Vagina (tissue), 2 donors: ENCODE data around the gene SENP2. TPM values are rescaled to one million over a fixed set of nuclear protein-coding genes. Genes with fewer than 3 reads are reported as not detected.
"Not testable (repeated sequence)": the region's sequence is repeated elsewhere in the genome, so short reads cannot be mapped to it uniquely, and the experiment has no call there.

Source experiments
- DNase-seq, 2 donors: peaks; one replicate each; pipeline ENCODE4 v3.0.0-alpha.2; 2017; ENCODE audit errors: extremely low spot score in 2 of 2
- H3K27ac ChIP-seq: fragments of 200-600 bp; sonication (generic); one replicate; pipeline ENCODE4 v1.5.1; 2019
- H3K27me3 ChIP-seq: fragments of 200-600 bp; sonication (generic); one replicate; pipeline ENCODE4 v1.5.1; 2019
- H3K36me3 ChIP-seq, 2 donors: fragments of 200-600 bp; sonication (generic); one replicate each; pipeline ENCODE4 v1.5.1; 2017 to 2019
- H3K4me1 ChIP-seq: fragments of 200-600 bp; sonication (generic); one replicate; pipeline ENCODE4 v1.5.1; 2019
- H3K4me3 ChIP-seq, 2 donors: fragments of 200-600 bp; sonication (generic); 1 replicate in 1 of 2; 2 replicates in 1 of 2; pipeline ENCODE4 v1.5.1; 2016 to 2019
- H3K9me3 ChIP-seq: fragments of 200-600 bp; sonication (generic); one replicate; pipeline ENCODE4 v1.5.1; 2019
- CTCF ChIP-seq, 3 experiments: fragments of 450-650 bp in 2 of 3; fragments of 200-600 bp in 1 of 3; sonication (generic) in 1 of 3; IDR thresholded peaks; one replicate each; pipeline ENCODE4 v1.5.1; 2017 to 2019; ENCODE audit warnings: antibody characterized with exemption in 3 of 3, mild to moderate bottlenecking in 2 of 3, moderate library complexity in 2 of 3
- POLR2A ChIP-seq, 2 donors: fragments of 450-650 bp; IDR thresholded peaks; one replicate each; pipeline ENCODE4 v1.6.1; 2017; ENCODE audit warnings: antibody characterized with exemption in 2 of 2, mild to moderate bottlenecking in 2 of 2, moderate library complexity in 2 of 2
- POLR2AphosphoS5 ChIP-seq, 2 donors: sonication (generic); formaldehyde crosslinking; IDR thresholded peaks; one replicate each; pipeline ENCODE4 v1.9.0; 2017; ENCODE audit warnings: antibody characterized with exemption in 2 of 2, mild to moderate bottlenecking in 2 of 2, low read depth in 1 of 2; ENCODE audit not compliant: insufficient read depth in 1 of 2
- intact Hi-C: fragments of 100-400 bp; cut with DNase I; formaldehyde crosslinking; loops from one replicate; pipeline ENCODE4 v1.15.1; 2023
- total RNA-seq: library from RNA; depleted of rRNA; stranded (reverse); fragments of >200 nt; gene quantifications from one replicate; pipeline ENCODE4 v1.2.3, GENCODE V29; 2016

Gene SENP2
- total RNA-seq, 1 donor from 2014 or later = 13.8 TPM

GRCh38 chr3:185549651-185550111 lies 36.4 kb upstream of the SENP2 start:
- H3K4me3 ChIP-seq = no peak overlapping the region
- intact Hi-C loops = no loop called here
- DNase-seq = no peak
- H3K4me1 ChIP-seq = peaks cover 7% of the 10 kb centered on the region
- H3K9me3 ChIP-seq = no peaks in the 10 kb centered on the region
- TF ChIP-seq POLR2AphosphoS5 (IDR thresholded peaks at IDR 0.05; ENCODE audit: insufficient read depth in 1 of 2, low read depth in 1 of 2) (no peak), POLR2A (IDR thresholded peaks at IDR 0.05) (no peak), CTCF (IDR thresholded peaks at IDR 0.05) (no peak)
- no peak overlapping the region for H3K27ac ChIP-seq
- no peaks in the 10 kb centered on the region for H3K36me3 ChIP-seq
- no peaks in the 10 kb centered on the region for H3K27me3 ChIP-seq

- TF ChIP-seq POLR2A (IDR thresholded peaks at IDR 0.05) = no peak
- peak in 1 of 2 donors; percentile 72 for TF ChIP-seq POLR2AphosphoS5 (IDR thresholded peaks at IDR 0.05; ENCODE audit: insufficient read depth in 1 of 2, low read depth in 1 of 2)
- TF ChIP-seq CTCF (IDR thresholded peaks at IDR 0.05) = no peak
- intact Hi-C loops = no loop called here
- Histone ChIP-seq H3K27ac (no peak within 1 kb of the TSS), H3K27me3 (no peaks in the 10 kb centered on the region), H3K4me3 (no peak within 1 kb of the TSS), H3K36me3 (no peaks in the 10 kb centered on the region), H3K9me3 (no peaks in the 10 kb centered on the region), H3K4me1 (peaks cover 7% of the 10 kb centered on the region)
- DNase-seq = no peak
These were observed 33.7 kb upstream of the SENP2 start, which contains the start of gene LIPH for GRCh38 chr3:185552358-185552877. Gene LIPH, minus strand, starts transcription at chr3:185552588. Its CDS starts 117 bp downstream, at chr3:185552471.

- TF ChIP-seq CTCF (IDR thresholded peaks at IDR 0.05) = no peak
- no peak for TF ChIP-seq POLR2AphosphoS5 (IDR thresholded peaks at IDR 0.05; ENCODE audit: insufficient read depth in 1 of 2, low read depth in 1 of 2)
- TF ChIP-seq POLR2A (IDR thresholded peaks at IDR 0.05) = no peak
- no peak for DNase-seq
- H3K27ac ChIP-seq = no peak overlapping the region
These were observed 31.0 kb upstream of the SENP2 start for GRCh38 chr3:185555101-185555501.

GRCh38 chr3:185555860-185556347 lies 30.2 kb upstream of the SENP2 start:
- no peaks in the 10 kb centered on the region for H3K4me1 ChIP-seq
- no peaks in the 10 kb centered on the region for H3K27me3 ChIP-seq
- no peak for DNase-seq
- no peak overlapping the region for H3K4me3 ChIP-seq
- TF ChIP-seq POLR2A (IDR thresholded peaks at IDR 0.05) (no peak), POLR2AphosphoS5 (IDR thresholded peaks at IDR 0.05; ENCODE audit: insufficient read depth in 1 of 2, low read depth in 1 of 2) (no peak), CTCF (IDR thresholded peaks at IDR 0.05) (no peak)
- intact Hi-C loops = no loop called here
- no peaks in the 10 kb centered on the region for H3K36me3 ChIP-seq
- no peaks in the 10 kb centered on the region for H3K9me3 ChIP-seq
- H3K27ac ChIP-seq = no peak overlapping the region

More at GRCh38 chr3:185555101-185555501, 31.0 kb upstream of the SENP2 start:
- Histone ChIP-seq H3K4me1 (no peaks in the 10 kb centered on the region), H3K36me3 (no peaks in the 10 kb centered on the region), H3K4me3 (no peak overlapping the region), H3K9me3 (no peaks in the 10 kb centered on the region), H3K27me3 (no peaks in the 10 kb centered on the region)
- intact Hi-C loops = no loop called here

- H3K4me1 ChIP-seq, H3K27ac ChIP-seq, DNase-seq, H3K9me3 ChIP-seq, H3K36me3 ChIP-seq, H3K27me3 ChIP-seq, intact Hi-C loops, H3K4me3 ChIP-seq: not testable (repeated sequence)
These were observed 29.5 kb upstream of the SENP2 start for GRCh38 chr3:185556640-185557039.
